Measurements from ENCODE around the gene AOAH. TPM values are rescaled to one million over a fixed set of nuclear protein-coding genes. Genes with fewer than 3 reads are reported as not detected.

AOAH gene
- total RNA-seq, 1 experiment from 2014 or later, result 0.39 TPM

DNA sequence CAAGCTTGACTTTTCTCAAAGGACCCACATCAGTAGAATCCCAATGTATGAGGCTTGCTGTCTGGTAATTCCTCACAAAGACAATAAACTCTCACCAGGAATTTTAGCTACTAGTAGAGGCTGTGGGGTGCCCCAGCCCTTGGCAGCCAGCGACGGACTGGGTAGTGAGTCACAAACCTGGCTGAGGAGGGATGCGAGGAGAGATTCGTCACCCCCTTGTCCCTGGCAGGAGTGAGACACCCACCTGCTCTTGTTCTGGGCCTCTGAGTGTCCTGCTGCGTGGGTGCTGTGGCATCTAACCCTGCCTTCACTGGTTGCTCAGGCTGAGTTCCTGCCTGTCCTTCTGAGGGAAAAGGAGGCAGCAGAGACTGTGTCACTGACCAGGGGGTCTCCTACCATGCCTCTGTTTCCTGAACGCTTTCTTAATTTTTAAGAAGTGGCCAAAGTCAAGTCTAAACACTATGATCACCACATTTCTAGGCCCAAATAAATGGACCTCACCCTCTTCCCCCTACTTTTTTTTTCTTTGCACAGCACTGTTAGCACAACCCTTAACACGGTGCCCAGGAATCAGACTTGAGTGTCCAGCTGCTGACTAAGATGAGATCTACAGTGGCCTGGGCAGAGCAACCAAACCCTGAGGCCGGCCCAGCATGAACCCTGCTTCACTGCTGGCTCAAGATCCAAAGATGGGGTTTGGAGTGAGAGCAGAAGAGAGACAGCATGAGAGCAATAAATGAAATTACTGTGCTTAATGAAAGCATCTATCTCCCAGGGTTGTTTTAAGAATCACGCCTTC lies 188.2 kb downstream of the AOAH start:
- Histone ChIP-seq H3K27me3 (ENCODE audit: insufficient read depth, low read length) (no peaks in the 10 kb centered on the region), H4K5ac (ENCODE audit: insufficient read length, low read depth, low read length) (no peak overlapping the region), H3K14ac (ENCODE audit: insufficient read depth, low read length) (no peak overlapping the region), H3K56ac (ENCODE audit: insufficient read length, low read depth, low read length) (no peak overlapping the region), H3K23ac (ENCODE audit: insufficient read length, low read depth, low read length) (no peak overlapping the region), H2BK12ac (ENCODE audit: insufficient read length, low read depth, low read length) (no peak overlapping the region), H3T11ph (ENCODE audit: low read length) (no peak overlapping the region), H3K18ac (ENCODE audit: insufficient read length, low read depth, low read length) (no peak overlapping the region), H3K4me1 (ENCODE audit: insufficient read depth, low read length) (no peaks in the 10 kb centered on the region), H2BK15ac (ENCODE audit: low read depth, low read length) (no peak overlapping the region), H3K79me2 (ENCODE audit: insufficient read depth, low read length) (no peaks in the 10 kb centered on the region), H3K27ac (ENCODE audit: insufficient read length, low read depth, low read length) (no peak overlapping the region), H2AFZ (ENCODE audit: low read length) (no peak overlapping the region), H3K9me3 (ENCODE audit: control insufficient read depth, low read depth, low read length) (no peaks in the 10 kb centered on the region), H3K4me2 (ENCODE audit: insufficient read depth, insufficient read length, low read length) (no peak overlapping the region), H4K8ac (replicated peaks; ENCODE audit: insufficient read length, low read depth, low read length) (no peak overlapping the region), H3K9ac (ENCODE audit: extremely low read depth, insufficient read length, low read length) (no peak overlapping the region), H2BK20ac (ENCODE audit: low read depth, low read length, poor library complexity, severe bottlenecking) (no peak overlapping the region), H3K79me1 (ENCODE audit: insufficient read depth, low read depth, low read length, poor library complexity, severe bottlenecking) (no peaks in the 10 kb centered on the region), H2BK5ac (ENCODE audit: insufficient read length, low read length) (no peak overlapping the region), H3K23me2 (ENCODE audit: insufficient read length, low read depth, low read length, poor library complexity, severe bottlenecking) (no peaks in the 10 kb centered on the region), H2AK5ac (ENCODE audit: insufficient read length, low read length) (no peak overlapping the region), H4K91ac (ENCODE audit: insufficient read length, low read depth, low read length) (no peak overlapping the region), H2BK120ac (ENCODE audit: low read depth, low read length, poor library complexity, severe bottlenecking) (no peak overlapping the region), H3K4ac (ENCODE audit: low read depth, low read length) (no peak overlapping the region), H4K20me1 (ENCODE audit: control insufficient read depth, insufficient read depth, insufficient read length) (no peaks in the 10 kb centered on the region)
- Mint-ChIP-seq H3K36me3 (ENCODE audit: insufficient read depth in 1 of 3, low read depth in 3 of 3) (no peaks in the 10 kb centered on the region), H3K4me1 (no peaks in the 10 kb centered on the region), H3K9me3 (no peaks in the 10 kb centered on the region; a peak in 1 of 5 replicates), H3K27ac (no peak overlapping the region), H3K27me3 (ENCODE audit: low read depth) (no peaks in the 10 kb centered on the region), H3K4me3 (no peak overlapping the region)
- no CpG with 5 or more reads among the region's 9 CpGs for WGBS (ENCODE audit: extremely low coverage, insufficient read length, low lambda C conversion rate)
- no peak for DNase-seq
- TF ChIP-seq, protein P1, sequence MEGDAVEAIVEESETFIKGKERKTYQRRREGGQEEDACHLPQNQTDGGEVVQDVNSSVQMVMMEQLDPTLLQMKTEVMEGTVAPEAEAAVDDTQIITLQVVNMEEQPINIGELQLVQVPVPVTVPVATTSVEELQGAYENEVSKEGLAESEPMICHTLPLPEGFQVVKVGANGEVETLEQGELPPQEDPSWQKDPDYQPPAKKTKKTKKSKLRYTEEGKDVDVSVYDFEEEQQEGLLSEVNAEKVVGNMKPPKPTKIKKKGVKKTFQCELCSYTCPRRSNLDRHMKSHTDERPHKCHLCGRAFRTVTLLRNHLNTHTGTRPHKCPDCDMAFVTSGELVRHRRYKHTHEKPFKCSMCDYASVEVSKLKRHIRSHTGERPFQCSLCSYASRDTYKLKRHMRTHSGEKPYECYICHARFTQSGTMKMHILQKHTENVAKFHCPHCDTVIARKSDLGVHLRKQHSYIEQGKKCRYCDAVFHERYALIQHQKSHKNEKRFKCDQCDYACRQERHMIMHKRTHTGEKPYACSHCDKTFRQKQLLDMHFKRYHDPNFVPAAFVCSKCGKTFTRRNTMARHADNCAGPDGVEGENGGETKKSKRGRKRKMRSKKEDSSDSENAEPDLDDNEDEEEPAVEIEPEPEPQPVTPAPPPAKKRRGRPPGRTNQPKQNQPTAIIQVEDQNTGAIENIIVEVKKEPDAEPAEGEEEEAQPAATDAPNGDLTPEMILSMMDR (conservative IDR thresholded peaks at IDR 0.05), result no peak

All from H9 (cell line).